A549 treated with DMSO at 1 μM for 4 hours (cell line): Measurements from ENCODE around the gene BABAM1. TPM values are rescaled to one million over a fixed set of nuclear protein-coding genes. Genes with fewer than 3 reads are reported as not detected.

ENCODE experiments used
- total RNA-seq: library from RNA; stranded (reverse); fragments of 200-300 nt; extraction: Qiagen RNA extraction; gene quantifications from 5 replicates; pipeline ENCODE4 v1.2.3, GENCODE V29; 2022; ENCODE audit warnings: low read depth

Gene BABAM1
- 58.4 to 65.2 TPM (median 62.0 TPM) in 5 replicates for total RNA-seq

GRCh38 chr19:17266975-17267788 is at the start of gene BABAM1:
Gene BABAM1 (plus strand): TSS chr19:17267443. CDS start chr19:17268807, 1,364 bp downstream.

GRCh38 chr19:17226002-17226933 is 41.0 kb upstream of the BABAM1 start, which contains the start of gene OCEL1:
Gene OCEL1 (plus strand): TSS chr19:17226226. CDS start chr19:17226248, 22 bp downstream.

GRCh38 chr19:17245535-17245984 is 21.7 kb upstream of the BABAM1 start, which contains the start of gene NR2F6:
Gene NR2F6 (minus strand): TSS chr19:17245919. CDS start chr19:17245220, 699 bp downstream.

GRCh38 chr19:17264641-17264979 is 2.6 kb upstream of the BABAM1 start, which contains the start of gene USHBP1:
Gene USHBP1 (minus strand): TSS chr19:17264745. CDS start chr19:17264299, 446 bp downstream.

GRCh38 chr19:17281391-17282304 is 14.4 kb downstream of the BABAM1 start, which contains the start of gene ANKLE1:
Gene ANKLE1 (plus strand): TSS chr19:17281901. CDS start chr19:17281921, 20 bp downstream.

GRCh38 chr19:17303167-17303939 is 36.1 kb downstream of the BABAM1 start, which contains the start of gene ABHD8:
Gene ABHD8 (minus strand): TSS chr19:17303425. CDS start chr19:17301616, 1,809 bp downstream.

GRCh38 chr19:17305517-17306284 is 38.5 kb downstream of the BABAM1 start, which contains the start of gene MRPL34:
Gene MRPL34 (plus strand): TSS chr19:17305872. CDS start chr19:17305893, 21 bp downstream.

GRCh38 chr19:17309198-17309964 is 42.1 kb downstream of the BABAM1 start, which contains the start of gene DDA1:
Gene DDA1 (plus strand): TSS chr19:17309563. CDS start chr19:17309655, 92 bp downstream.

Other genes starting within 250 kb of the BABAM1 start
- gene CPAMD8, start 240.6 kb upstream of the BABAM1 start, total RNA-seq, result 0.02 to 0.21 TPM in 2 of 5 replicates, not detected in the others
- 13.2 to 17.1 TPM (median 15.8 TPM) in 5 replicates for gene HAUS8, start 192.0 kb upstream of the BABAM1 start, total RNA-seq
- 24.2 to 38.4 TPM (median 34.6 TPM) in 5 replicates for gene MYO9B, start 191.7 kb upstream of the BABAM1 start, total RNA-seq
- gene USE1, start 52.1 kb upstream of the BABAM1 start, total RNA-seq, result 14.7 to 16.4 TPM (median 15.3 TPM) in 5 replicates
- gene OCEL1, start 41.2 kb upstream of the BABAM1 start, total RNA-seq, result 9.8 to 13.9 TPM (median 10.9 TPM) in 5 replicates
- gene NR2F6, start 21.5 kb upstream of the BABAM1 start, total RNA-seq, result 23.3 to 58.5 TPM (median 49.9 TPM) in 5 replicates
- not detected in 5 replicates for gene USHBP1, start 2.7 kb upstream of the BABAM1 start, total RNA-seq
- gene ANKLE1, start 14.5 kb downstream of the BABAM1 start, total RNA-seq, result 0.27 to 0.76 TPM (median 0.40 TPM) in 5 replicates
- gene ABHD8, start 36.0 kb downstream of the BABAM1 start, total RNA-seq, result 2.0 to 3.6 TPM (median 3.2 TPM) in 5 replicates
- gene MRPL34, start 38.4 kb downstream of the BABAM1 start, total RNA-seq, result 52.6 to 96.7 TPM (median 84.9 TPM) in 5 replicates
- 53.8 to 73.0 TPM (median 68.7 TPM) in 5 replicates for gene DDA1, start 42.1 kb downstream of the BABAM1 start, total RNA-seq
- gene ANO8, start 67.4 kb downstream of the BABAM1 start, total RNA-seq, result 2.1 to 4.3 TPM (median 3.9 TPM) in 5 replicates
- 18.0 to 24.5 TPM (median 21.1 TPM) in 5 replicates for gene GTPBP3, start 70.1 kb downstream of the BABAM1 start, total RNA-seq
- gene PLVAP, start 109.9 kb downstream of the BABAM1 start, total RNA-seq, result not detected in 5 replicates
- gene CCDC194, start 126.8 kb downstream of the BABAM1 start, total RNA-seq, result not detected in 5 replicates
- gene BST2, start 138.2 kb downstream of the BABAM1 start, total RNA-seq, result 0.13 to 0.47 TPM (median 0.24 TPM) in 5 replicates
- gene MVB12A, start 152.6 kb downstream of the BABAM1 start, total RNA-seq, result 29.7 to 43.1 TPM (median 38.5 TPM) in 5 replicates
- gene TMEM221, start 181.2 kb downstream of the BABAM1 start, total RNA-seq, result 0.46 to 0.84 TPM (median 0.76 TPM) in 5 replicates
- gene NXNL1, start 193.5 kb downstream of the BABAM1 start, total RNA-seq, result not detected in 5 replicates
- 2.6 to 3.2 TPM (median 3.1 TPM) in 5 replicates for gene SLC27A1, start 203.1 kb downstream of the BABAM1 start, total RNA-seq
- 47.9 to 75.7 TPM (median 65.7 TPM) in 5 replicates for gene PGLS, start 244.2 kb downstream of the BABAM1 start, total RNA-seq